Stimulated activated effector memory CD8-positive, alpha-beta T cell treated with anti-CD3 and anti-CD28 coated beads, Interleukin-12 subunit alpha, Interleukin-12 subunit beta, amount 100 ng/mL, for 72 hours (primary cell): ENCODE data around the gene PPP4R4.

ENCODE experiments used
- ATAC-seq: fragments of 150-1000 bp; cut with Tn5 transposase; 2 replicates; pipeline ENCODE4 v1.10.0; 2021
- DNase-seq, 2 donors: peaks; one replicate each; pipeline ENCODE4 v3.0.0; 2021 to 2022; ENCODE audit warnings: low spot score in 2 of 2
- H3K27ac Mint-ChIP-seq: one replicate; pipeline ENCODE4 v1.8.0; 2022; ENCODE audit warnings: mild to moderate bottlenecking, mixed read lengths
- H3K36me3 Mint-ChIP-seq: one replicate; pipeline ENCODE4 v1.8.0; 2022; ENCODE audit warnings: mild to moderate bottlenecking, mixed read lengths
- H3K4me1 Mint-ChIP-seq: one replicate; pipeline ENCODE4 v1.8.0; 2022; ENCODE audit warnings: mixed read lengths
- H3K4me3 Mint-ChIP-seq: one replicate; pipeline ENCODE4 v1.8.0; 2022; ENCODE audit warnings: mild to moderate bottlenecking, mixed read lengths
- H3K9me3 Mint-ChIP-seq: one replicate; pipeline ENCODE4 v1.8.0; 2022; ENCODE audit warnings: mixed read lengths

The PPP4R4 gene

GRCh38 chr14:94173885-94174603 is at the start of gene PPP4R4:
TSS of gene PPP4R4 (plus strand) at chr14:94174322. CDS start at chr14:94174466, 144 bp downstream.
- peaks cover 13% of the 10 kb centered on the region for H3K4me1 Mint-ChIP-seq
- ATAC-seq (peak; percentile 91), DNase-seq (peak; percentile 78 to 91)
- no peaks in the 10 kb centered on the region for H3K9me3 Mint-ChIP-seq
- no peak within 1 kb of the TSS for H3K27ac Mint-ChIP-seq
- H3K4me3 Mint-ChIP-seq, result peak within 1 kb of the TSS; percentile 78
- no peaks in the 10 kb centered on the region for H3K36me3 Mint-ChIP-seq

- no peak overlapping the region for H3K27ac Mint-ChIP-seq
- DNase-seq, result no peak
- no peaks in the 10 kb centered on the region for H3K9me3 Mint-ChIP-seq
Measured at GRCh38 chr14:94124582-94125377, 49.3 kb upstream of the PPP4R4 start.

GRCh38 chr14:94125659-94126418 is 48.3 kb upstream of the PPP4R4 start:
- DNase-seq (no peak), ATAC-seq (no peak)
- Mint-ChIP-seq H3K36me3 (no peaks in the 10 kb centered on the region), H3K4me3 (no peak overlapping the region), H3K27ac (peak overlapping the region; percentile 15), H3K9me3 (no peaks in the 10 kb centered on the region), H3K4me1 (peaks cover 20% of the 10 kb centered on the region)

More at GRCh38 chr14:94124582-94125377, 49.3 kb upstream of the PPP4R4 start:
- Mint-ChIP-seq H3K4me3 (no peak overlapping the region), H3K4me1 (peaks cover 13% of the 10 kb centered on the region), H3K36me3 (no peaks in the 10 kb centered on the region)
- ATAC-seq, result no peak

- Mint-ChIP-seq H3K4me3 (no peak overlapping the region), H3K9me3 (no peaks in the 10 kb centered on the region), H3K27ac (peak overlapping the region; percentile 15), H3K4me1 (peaks cover 20% of the 10 kb centered on the region), H3K36me3 (no peaks in the 10 kb centered on the region)
- no peak for ATAC-seq
- no peak for DNase-seq
Measured at GRCh38 chr14:94126419-94126677, 47.8 kb upstream of the PPP4R4 start.

- Mint-ChIP-seq H3K4me3 (no peak overlapping the region), H3K36me3 (no peaks in the 10 kb centered on the region), H3K4me1 (peaks cover 20% of the 10 kb centered on the region), H3K27ac (peak overlapping the region; percentile 15), H3K9me3 (no peaks in the 10 kb centered on the region)
- no peak for DNase-seq
- no peak for ATAC-seq
Measured at GRCh38 chr14:94126800-94127199, 47.3 kb upstream of the PPP4R4 start.

GRCh38 chr14:94127330-94127729 is 46.8 kb upstream of the PPP4R4 start:
- Mint-ChIP-seq H3K27ac (peak overlapping the region; percentile 58), H3K4me1 (peaks cover 20% of the 10 kb centered on the region), H3K4me3 (no peak overlapping the region), H3K9me3 (no peaks in the 10 kb centered on the region), H3K36me3 (no peaks in the 10 kb centered on the region)
- no peak for ATAC-seq
- no peak for DNase-seq

GRCh38 chr14:94128216-94128839 is 45.8 kb upstream of the PPP4R4 start:
- Mint-ChIP-seq H3K4me1 (peaks cover 20% of the 10 kb centered on the region), H3K36me3 (no peaks in the 10 kb centered on the region), H3K27ac (peak overlapping the region; percentile 91), H3K4me3 (peak overlapping the region; percentile 91), H3K9me3 (no peaks in the 10 kb centered on the region)
- ATAC-seq (no peak), DNase-seq (no peak)

- peak; percentile 30 to 75 for DNase-seq
- Mint-ChIP-seq H3K36me3 (no peaks in the 10 kb centered on the region), H3K4me1 (peaks cover 20% of the 10 kb centered on the region), H3K27ac (peak within 1 kb of the TSS; percentile 91), H3K4me3 (peak within 1 kb of the TSS; percentile 91), H3K9me3 (no peaks in the 10 kb centered on the region)
- ATAC-seq, result peak; percentile 96
Measured at GRCh38 chr14:94129111-94129757, 44.9 kb upstream of the PPP4R4 start, which contains the start of gene IFI27L2. TSS of gene IFI27L2 (minus strand) at chr14:94129604. CDS start at chr14:94129564, 40 bp downstream.

GRCh38 chr14:94129758-94130414 is 44.2 kb upstream of the PPP4R4 start:
- Mint-ChIP-seq H3K9me3 (no peaks in the 10 kb centered on the region), H3K36me3 (no peaks in the 10 kb centered on the region), H3K4me1 (peaks cover 20% of the 10 kb centered on the region), H3K4me3 (peak overlapping the region; percentile 91), H3K27ac (peak overlapping the region; percentile 91)
- ATAC-seq (peak; percentile 47), DNase-seq (peak in 1 of 2 donors; percentile 64)

- DNase-seq, result peak; percentile 41 to 75
- peak; percentile 44 for ATAC-seq
- H3K4me3 Mint-ChIP-seq, result no peak overlapping the region
Measured at GRCh38 chr14:94132285-94132887, 41.7 kb upstream of the PPP4R4 start.

GRCh38 chr14:94135476-94135875 is 38.6 kb upstream of the PPP4R4 start:
- Mint-ChIP-seq H3K4me1 (peaks cover under 1% of the 10 kb centered on the region), H3K36me3 (no peaks in the 10 kb centered on the region), H3K27ac (no peak overlapping the region), H3K4me3 (no peak overlapping the region), H3K9me3 (peaks cover 6% of the 10 kb centered on the region)
- DNase-seq (no peak), ATAC-seq (no peak)

More at GRCh38 chr14:94132285-94132887, 41.7 kb upstream of the PPP4R4 start:
- H3K36me3 Mint-ChIP-seq, result no peaks in the 10 kb centered on the region
- peaks cover 6% of the 10 kb centered on the region for H3K9me3 Mint-ChIP-seq
- H3K27ac Mint-ChIP-seq, result no peak overlapping the region
- peaks cover 20% of the 10 kb centered on the region for H3K4me1 Mint-ChIP-seq

GRCh38 chr14:94136575-94137331 is 37.4 kb upstream of the PPP4R4 start:
- H3K27ac Mint-ChIP-seq, result no peak overlapping the region
- peak; percentile 93 for ATAC-seq
- H3K4me3 Mint-ChIP-seq, result no peak overlapping the region
- H3K36me3 Mint-ChIP-seq, result no peaks in the 10 kb centered on the region
- H3K4me1 Mint-ChIP-seq, result no peaks in the 10 kb centered on the region
- peak; percentile 90 to 93 for DNase-seq
- H3K9me3 Mint-ChIP-seq, result peaks cover 6% of the 10 kb centered on the region

- Mint-ChIP-seq H3K9me3 (peaks cover 6% of the 10 kb centered on the region), H3K4me1 (no peaks in the 10 kb centered on the region), H3K36me3 (no peaks in the 10 kb centered on the region), H3K4me3 (no peak overlapping the region), H3K27ac (no peak overlapping the region)
- no peak for DNase-seq
- ATAC-seq, result no peak
Measured at GRCh38 chr14:94138251-94138650, 35.9 kb upstream of the PPP4R4 start.
